ENCODE results near the gene CCDC7.

GRCh38 chr10:32402499-32402898, 43.4 kb upstream of the CCDC7 start:
- TF ChIP-seq, protein P1, sequence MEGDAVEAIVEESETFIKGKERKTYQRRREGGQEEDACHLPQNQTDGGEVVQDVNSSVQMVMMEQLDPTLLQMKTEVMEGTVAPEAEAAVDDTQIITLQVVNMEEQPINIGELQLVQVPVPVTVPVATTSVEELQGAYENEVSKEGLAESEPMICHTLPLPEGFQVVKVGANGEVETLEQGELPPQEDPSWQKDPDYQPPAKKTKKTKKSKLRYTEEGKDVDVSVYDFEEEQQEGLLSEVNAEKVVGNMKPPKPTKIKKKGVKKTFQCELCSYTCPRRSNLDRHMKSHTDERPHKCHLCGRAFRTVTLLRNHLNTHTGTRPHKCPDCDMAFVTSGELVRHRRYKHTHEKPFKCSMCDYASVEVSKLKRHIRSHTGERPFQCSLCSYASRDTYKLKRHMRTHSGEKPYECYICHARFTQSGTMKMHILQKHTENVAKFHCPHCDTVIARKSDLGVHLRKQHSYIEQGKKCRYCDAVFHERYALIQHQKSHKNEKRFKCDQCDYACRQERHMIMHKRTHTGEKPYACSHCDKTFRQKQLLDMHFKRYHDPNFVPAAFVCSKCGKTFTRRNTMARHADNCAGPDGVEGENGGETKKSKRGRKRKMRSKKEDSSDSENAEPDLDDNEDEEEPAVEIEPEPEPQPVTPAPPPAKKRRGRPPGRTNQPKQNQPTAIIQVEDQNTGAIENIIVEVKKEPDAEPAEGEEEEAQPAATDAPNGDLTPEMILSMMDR (conservative IDR thresholded peaks at IDR 0.05; ENCODE audit: low read depth in 2 of 2): no peak
- TF ChIP-seq EZH2 (IDR thresholded peaks at IDR 0.05; ENCODE audit: low read depth, unreplicated experiment) (no peak), EZH2phosphoT487 (IDR thresholded peaks at IDR 0.05; ENCODE audit: unreplicated experiment) (no peak)

Data from GM23338 (cell line).